Activated naive CD8-positive, alpha-beta T cell (primary cell): ENCODE measurements around the gene TFAP2C.

Experiments used
- H3K27ac Mint-ChIP-seq: one replicate; pipeline ENCODE4 v1.8.0; 2021; ENCODE audit warnings: mixed read lengths
- H3K27me3 Mint-ChIP-seq: one replicate; pipeline ENCODE4 v1.8.0; 2021; ENCODE audit warnings: mixed read lengths
- H3K36me3 Mint-ChIP-seq: one replicate; pipeline ENCODE4 v1.8.0; 2021; ENCODE audit warnings: mixed read lengths
- H3K4me1 Mint-ChIP-seq: one replicate; pipeline ENCODE4 v1.8.0; 2021; ENCODE audit warnings: low read depth, mixed read lengths
- H3K4me3 Mint-ChIP-seq: one replicate; pipeline ENCODE4 v1.8.0; 2021; ENCODE audit warnings: mild to moderate bottlenecking, mixed read lengths
- H3K9me3 Mint-ChIP-seq: one replicate; pipeline ENCODE4 v1.8.0; 2021; ENCODE audit warnings: low read depth, mixed read lengths

Gene TFAP2C

DNA sequence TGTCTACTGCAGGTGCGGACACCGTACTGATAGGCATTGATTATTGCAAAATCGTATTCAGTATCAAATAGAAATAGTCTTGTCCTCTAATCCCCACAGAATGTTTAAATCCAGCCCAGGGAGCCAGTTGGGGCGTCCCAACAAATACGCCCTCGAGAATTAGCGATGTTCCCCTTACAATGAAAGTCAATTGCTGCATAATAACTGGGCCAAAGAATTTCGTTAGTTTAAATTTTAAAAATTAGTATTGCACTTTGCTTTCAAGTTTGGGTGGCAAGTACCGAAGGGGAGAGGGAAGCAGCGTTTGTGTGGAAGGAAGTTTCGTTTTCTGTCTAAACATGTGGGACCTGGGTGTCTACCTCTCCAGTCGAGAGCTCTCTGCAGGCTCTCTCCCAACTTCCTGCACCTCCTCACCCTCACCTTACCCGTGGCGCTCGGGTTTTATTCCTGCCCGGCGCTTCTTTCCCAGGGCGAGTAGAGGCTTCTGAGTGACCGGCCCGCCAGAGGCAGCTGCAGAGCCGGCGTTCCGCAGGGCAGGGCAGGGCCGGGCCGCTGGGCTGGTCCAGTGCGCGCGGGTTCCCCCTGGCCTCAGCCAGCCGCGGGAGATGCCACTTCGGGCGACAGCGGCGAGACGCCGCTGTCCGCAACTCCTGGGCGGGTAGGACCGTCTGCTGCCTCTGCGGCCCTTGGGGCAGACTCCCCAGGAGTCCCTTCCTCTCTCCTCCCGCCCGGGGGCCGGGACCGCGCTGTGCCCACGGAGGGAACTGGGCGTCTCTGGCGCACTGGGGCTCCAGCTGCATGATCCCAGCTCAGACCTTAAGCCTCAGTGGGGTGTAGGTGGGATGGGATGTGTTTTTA lies 862 bp upstream of the TFAP2C start:
- Mint-ChIP-seq H3K27ac (no peak overlapping the region), H3K9me3 (no peaks in the 10 kb centered on the region), H3K4me3 (peak overlapping the region; percentile 68), H3K27me3 (peaks cover 23% of the 10 kb centered on the region), H3K36me3 (no peaks in the 10 kb centered on the region), H3K4me1 (peaks cover 15% of the 10 kb centered on the region)

DNA sequence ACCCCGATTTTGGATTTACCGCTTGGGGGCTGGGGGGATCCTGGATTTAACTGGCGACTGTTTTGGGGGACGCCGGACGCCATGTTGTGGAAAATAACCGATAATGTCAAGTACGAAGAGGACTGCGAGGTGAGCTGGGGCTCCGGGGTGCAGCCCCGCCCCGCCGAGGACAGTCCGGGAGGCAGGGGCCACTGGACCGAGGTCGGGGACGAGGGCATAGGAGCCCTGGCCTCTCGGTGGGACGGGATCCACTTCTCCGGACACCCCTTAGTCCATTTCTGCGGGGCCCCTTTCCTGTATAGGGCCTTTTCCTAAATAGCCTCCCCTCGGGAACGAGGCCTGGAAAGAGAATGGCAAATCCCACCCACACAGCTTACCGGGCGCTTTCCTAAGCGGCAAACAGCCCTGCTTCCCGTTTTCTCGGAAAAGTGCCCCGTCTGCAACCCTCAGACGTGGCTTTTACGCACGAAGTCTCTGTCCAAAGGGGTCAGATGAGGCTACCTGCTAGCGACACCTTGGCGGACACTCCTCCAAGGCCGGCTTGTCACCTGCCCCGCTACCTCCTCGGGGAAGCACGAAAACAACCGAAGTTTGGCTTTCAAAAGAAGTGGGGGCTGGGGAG lies 469 bp downstream of the TFAP2C start:
- no peak overlapping the region for H3K4me3 Mint-ChIP-seq
- H3K27me3 Mint-ChIP-seq: peaks cover 23% of the 10 kb centered on the region
- no peaks in the 10 kb centered on the region for H3K9me3 Mint-ChIP-seq
- peaks cover 15% of the 10 kb centered on the region for H3K4me1 Mint-ChIP-seq
- no peaks in the 10 kb centered on the region for H3K36me3 Mint-ChIP-seq
- H3K27ac Mint-ChIP-seq: no peak overlapping the region

DNA sequence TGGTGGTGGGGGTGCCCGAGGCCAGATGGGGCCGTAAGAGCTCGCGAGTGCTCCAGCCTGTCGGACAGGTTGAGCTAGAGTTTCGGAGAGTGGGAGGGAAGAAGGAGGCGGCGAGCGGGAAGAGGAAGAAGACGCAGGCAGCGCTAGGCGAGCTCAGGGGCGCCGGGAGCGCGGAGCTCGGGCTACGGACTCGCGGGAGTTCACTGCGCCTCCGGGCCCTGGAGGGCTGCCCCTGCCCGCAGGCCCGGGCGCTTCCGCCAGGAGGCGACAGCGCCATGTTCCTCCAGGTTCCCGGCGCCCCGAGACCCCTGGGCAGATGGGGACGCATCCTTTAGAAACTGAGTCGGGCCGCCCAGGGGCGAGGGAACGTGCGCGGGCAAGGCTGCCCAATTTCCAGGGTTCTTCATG lies 984 bp downstream of the TFAP2C start:
- Mint-ChIP-seq H3K4me3 (no peak overlapping the region), H3K36me3 (no peaks in the 10 kb centered on the region), H3K4me1 (peaks cover 15% of the 10 kb centered on the region), H3K27me3 (peaks cover 21% of the 10 kb centered on the region), H3K27ac (no peak overlapping the region), H3K9me3 (no peaks in the 10 kb centered on the region)

DNA sequence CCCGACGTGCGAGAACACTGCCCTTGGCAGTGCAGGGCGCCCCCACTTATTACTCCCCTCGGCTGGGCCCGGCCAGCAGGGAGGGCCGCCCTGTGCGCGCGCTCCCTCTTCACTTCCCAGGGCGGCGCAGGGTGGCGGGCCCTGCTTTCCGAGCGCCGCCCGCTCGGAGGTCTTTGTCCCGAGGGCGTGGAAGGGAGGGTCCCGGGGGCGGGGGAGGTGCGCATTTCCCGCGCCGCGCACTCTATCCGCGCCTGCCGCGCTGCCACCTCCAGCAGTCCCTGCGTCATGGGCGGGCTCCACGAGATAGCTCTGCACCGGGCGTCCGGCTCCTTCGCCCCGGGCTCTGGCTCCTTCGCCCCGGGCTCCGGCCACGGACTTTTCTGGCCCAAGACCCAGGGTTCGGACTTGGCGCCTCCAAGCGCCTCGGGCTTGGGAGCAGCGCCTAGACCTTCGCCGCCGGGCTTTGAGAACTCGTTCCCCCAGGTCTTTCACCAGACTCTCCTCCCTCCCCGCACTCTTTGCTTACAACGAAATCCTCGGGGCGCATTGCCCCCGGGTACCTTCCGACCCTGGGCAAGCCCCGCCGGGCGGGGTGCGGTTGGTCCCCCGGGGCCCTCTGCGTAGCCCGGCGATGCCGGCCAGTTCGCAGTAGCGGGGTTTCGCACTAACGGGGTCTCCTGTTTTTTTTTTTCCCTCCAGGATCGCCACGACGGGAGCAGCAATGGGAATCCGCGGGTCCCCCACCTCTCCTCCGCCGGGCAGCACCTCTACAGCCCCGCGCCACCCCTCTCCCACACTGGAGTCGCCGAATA lies 1.6 kb downstream of the TFAP2C start:
- Mint-ChIP-seq H3K36me3 (no peaks in the 10 kb centered on the region), H3K4me1 (peaks cover 15% of the 10 kb centered on the region), H3K4me3 (no peak overlapping the region), H3K27ac (no peak overlapping the region), H3K9me3 (no peaks in the 10 kb centered on the region), H3K27me3 (peaks cover 21% of the 10 kb centered on the region)

DNA sequence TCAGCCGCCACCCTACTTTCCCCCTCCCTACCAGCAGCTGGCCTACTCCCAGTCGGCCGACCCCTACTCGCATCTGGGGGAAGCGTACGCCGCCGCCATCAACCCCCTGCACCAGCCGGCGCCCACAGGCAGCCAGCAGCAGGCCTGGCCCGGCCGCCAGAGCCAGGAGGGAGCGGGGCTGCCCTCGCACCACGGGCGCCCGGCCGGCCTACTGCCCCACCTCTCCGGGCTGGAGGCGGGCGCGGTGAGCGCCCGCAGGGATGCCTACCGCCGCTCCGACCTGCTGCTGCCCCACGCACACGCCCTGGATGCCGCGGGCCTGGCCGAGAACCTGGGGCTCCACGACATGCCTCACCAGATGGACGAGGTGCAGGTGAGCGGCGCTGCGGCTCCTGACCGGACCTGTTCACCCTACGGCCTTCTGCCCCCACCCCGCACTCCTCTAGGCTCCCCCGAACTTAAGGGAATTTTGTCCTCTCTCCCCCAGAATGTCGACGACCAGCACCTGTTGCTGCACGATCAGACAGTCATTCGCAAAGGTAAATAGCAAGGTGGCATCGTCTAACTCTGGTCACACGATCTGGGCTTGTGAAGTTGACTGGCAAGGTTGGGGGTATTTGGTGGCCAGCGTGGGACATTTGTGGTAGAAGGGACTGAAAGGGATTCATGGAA lies 2.3 kb downstream of the TFAP2C start:
- peaks cover 21% of the 10 kb centered on the region for H3K27me3 Mint-ChIP-seq
- H3K9me3 Mint-ChIP-seq: no peaks in the 10 kb centered on the region
- no peak overlapping the region for H3K4me3 Mint-ChIP-seq
- H3K36me3 Mint-ChIP-seq: no peaks in the 10 kb centered on the region
- no peak overlapping the region for H3K27ac Mint-ChIP-seq
- peaks cover 15% of the 10 kb centered on the region for H3K4me1 Mint-ChIP-seq

DNA sequence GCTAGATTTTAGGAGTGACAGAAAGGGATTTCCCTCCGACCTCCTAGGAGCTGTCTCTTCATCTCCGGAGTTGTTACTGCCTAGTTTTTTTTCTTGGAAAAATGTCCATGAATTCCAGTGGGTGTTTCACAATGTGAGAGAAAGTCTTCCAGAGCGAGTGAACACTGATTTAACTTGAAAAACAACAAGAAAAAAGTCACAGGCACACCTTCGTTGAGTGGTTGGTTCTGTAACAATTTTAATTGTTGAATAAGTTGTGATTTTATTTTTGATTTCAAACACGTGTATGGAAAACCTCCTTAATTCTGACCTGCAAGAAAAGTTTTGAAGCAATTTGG lies 2.9 kb downstream of the TFAP2C start:
- no peaks in the 10 kb centered on the region for H3K36me3 Mint-ChIP-seq
- no peaks in the 10 kb centered on the region for H3K9me3 Mint-ChIP-seq
- H3K4me1 Mint-ChIP-seq: peaks cover 15% of the 10 kb centered on the region
- peaks cover 21% of the 10 kb centered on the region for H3K27me3 Mint-ChIP-seq
- no peak overlapping the region for H3K4me3 Mint-ChIP-seq
- H3K27ac Mint-ChIP-seq: no peak overlapping the region

DNA sequence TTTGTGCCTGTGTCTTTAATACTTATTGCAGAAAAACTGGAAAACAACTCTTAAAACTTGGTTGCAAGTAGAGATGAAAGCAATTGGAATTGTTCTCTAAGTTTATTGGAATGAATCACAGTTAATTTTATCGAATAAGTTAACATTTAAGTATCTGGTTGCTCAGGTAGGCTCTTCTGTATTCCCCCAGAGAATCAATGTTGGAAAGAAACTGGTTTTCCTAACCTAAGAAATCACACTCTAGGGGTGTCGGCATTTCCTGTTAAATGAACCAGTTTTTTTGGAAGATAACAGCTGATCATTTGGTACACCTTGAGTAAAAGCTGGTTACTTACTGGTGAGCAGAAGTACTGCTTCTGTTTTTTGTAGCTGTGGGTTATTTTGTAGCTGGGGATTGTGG lies 5.2 kb downstream of the TFAP2C start:
- peaks cover 5% of the 10 kb centered on the region for H3K4me1 Mint-ChIP-seq
- H3K9me3 Mint-ChIP-seq: no peaks in the 10 kb centered on the region
- H3K4me3 Mint-ChIP-seq: no peak overlapping the region
- no peak overlapping the region for H3K27ac Mint-ChIP-seq
- H3K36me3 Mint-ChIP-seq: no peaks in the 10 kb centered on the region
- peaks cover 17% of the 10 kb centered on the region for H3K27me3 Mint-ChIP-seq

DNA sequence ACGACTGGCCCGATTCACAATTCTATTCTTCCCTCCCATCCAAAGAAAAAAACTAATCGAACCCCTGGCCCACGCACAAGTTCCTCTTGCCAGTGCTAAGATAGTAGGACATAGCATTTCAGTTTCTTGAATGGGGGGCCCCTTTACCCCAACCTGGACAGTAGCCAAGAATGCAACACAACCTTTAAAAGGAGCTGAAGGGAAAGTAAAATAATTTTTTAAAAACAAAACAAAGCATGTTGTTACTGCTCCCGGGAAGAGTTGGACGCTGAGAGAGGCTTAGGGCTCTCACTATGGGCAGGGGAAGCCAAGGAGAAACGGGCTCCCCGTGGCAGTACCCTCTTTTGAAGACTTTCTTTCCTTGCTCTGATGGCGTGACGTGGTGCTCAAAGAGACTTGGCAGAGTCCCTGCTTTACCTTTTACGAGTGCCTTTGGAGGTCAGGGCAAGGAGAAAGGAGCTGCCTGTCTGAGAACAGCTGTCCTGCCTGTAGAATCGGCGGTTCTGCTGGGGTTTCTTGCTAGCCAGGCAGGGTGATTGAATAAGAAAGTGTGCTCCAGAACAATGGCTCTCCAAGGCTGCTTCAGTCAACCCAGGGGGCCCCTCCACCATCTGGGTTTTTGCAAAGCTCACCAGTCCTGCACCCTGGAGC lies 5.8 kb downstream of the TFAP2C start:
- no peaks in the 10 kb centered on the region for H3K9me3 Mint-ChIP-seq
- H3K27ac Mint-ChIP-seq: no peak overlapping the region
- H3K4me3 Mint-ChIP-seq: no peak overlapping the region
- H3K36me3 Mint-ChIP-seq: no peaks in the 10 kb centered on the region
- H3K27me3 Mint-ChIP-seq: peaks cover 19% of the 10 kb centered on the region
- peaks cover 4% of the 10 kb centered on the region for H3K4me1 Mint-ChIP-seq

DNA sequence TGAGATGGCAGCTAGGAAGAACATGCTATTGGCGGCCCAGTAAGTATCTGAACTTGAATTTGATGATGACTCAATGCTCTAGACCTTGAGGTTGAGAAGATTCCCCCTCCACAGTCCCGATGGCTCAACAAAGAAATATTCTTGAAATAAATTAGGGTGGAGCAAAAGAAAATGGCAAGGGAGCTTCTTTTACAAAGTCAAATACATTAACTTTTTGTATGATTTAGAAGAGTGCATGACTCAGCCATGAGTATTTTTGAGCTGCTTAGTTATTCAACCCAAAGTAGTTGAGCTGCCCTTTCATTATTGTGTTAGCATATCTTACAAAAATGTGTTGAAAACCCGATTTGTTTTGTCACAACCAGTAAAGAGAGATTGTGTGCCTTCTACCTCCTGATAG lies 7.6 kb downstream of the TFAP2C start:
- Mint-ChIP-seq H3K4me3 (no peak overlapping the region), H3K27ac (no peak overlapping the region), H3K27me3 (peaks cover 19% of the 10 kb centered on the region), H3K36me3 (no peaks in the 10 kb centered on the region), H3K4me1 (peaks cover under 1% of the 10 kb centered on the region), H3K9me3 (no peaks in the 10 kb centered on the region)

DNA sequence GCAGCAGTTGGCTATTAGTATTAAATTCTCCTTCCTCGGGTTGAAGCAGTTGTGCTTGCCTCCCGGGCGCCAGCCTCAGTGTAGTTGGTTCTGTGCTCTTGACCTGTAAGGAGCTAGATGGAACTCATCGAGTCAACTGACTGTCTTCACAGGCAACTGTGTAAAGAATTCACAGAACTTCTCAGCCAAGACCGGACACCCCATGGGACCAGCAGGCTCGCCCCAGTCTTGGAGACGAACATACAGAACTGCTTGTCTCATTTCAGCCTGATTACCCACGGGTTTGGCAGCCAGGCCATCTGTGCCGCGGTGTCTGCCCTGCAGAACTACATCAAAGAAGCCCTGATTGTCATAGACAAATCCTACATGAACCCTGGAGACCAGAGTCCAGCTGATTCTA lies 8.5 kb downstream of the TFAP2C start:
- no peak overlapping the region for H3K27ac Mint-ChIP-seq
- no peaks in the 10 kb centered on the region for H3K9me3 Mint-ChIP-seq
- no peaks in the 10 kb centered on the region for H3K36me3 Mint-ChIP-seq
- H3K4me1 Mint-ChIP-seq: no peaks in the 10 kb centered on the region
- H3K4me3 Mint-ChIP-seq: no peak overlapping the region
- H3K27me3 Mint-ChIP-seq: peaks cover 14% of the 10 kb centered on the region

DNA sequence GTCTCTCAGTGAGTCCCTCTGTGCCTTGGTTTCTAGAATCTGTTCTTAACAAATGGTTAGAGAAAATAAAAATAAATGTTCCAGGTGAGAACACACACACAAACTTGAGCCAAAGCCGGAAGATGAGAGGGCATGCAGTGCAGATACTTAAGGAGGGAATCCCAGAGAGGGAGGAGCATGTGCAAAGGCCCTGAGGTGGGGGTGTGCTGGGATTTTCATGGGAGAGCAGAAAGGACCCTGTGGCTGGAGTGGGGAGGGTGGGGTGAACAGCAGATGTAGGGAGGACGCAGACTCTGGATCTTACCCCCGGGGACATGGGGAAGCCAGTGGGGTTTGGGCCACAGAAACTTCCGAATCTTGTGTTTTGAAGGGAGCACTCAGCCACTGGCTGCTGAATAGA lies 17.5 kb downstream of the TFAP2C start:
- peaks cover 7% of the 10 kb centered on the region for H3K27me3 Mint-ChIP-seq
- no peaks in the 10 kb centered on the region for H3K36me3 Mint-ChIP-seq
- H3K4me1 Mint-ChIP-seq: no peaks in the 10 kb centered on the region
- no peak overlapping the region for H3K27ac Mint-ChIP-seq
- no peaks in the 10 kb centered on the region for H3K9me3 Mint-ChIP-seq
- H3K4me3 Mint-ChIP-seq: no peak overlapping the region

DNA sequence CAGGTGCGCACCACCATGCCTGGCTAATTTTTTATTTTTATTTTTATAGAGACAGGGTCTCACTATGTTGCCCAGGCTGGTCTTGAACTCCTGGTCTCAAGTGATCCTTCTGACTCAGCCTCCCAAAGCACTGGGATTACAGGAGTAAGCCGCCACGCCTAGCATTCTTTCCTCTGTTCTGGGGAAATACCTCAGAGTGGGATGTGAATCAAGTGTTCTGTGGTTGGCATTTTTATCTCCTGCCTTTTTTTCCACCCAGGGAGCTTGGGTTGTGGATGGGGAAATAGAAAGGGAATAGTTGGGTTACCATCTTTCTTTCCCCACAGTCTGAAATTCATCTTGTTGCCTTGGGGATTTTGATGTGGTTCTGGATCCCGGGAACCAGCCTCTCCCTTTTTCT lies 24.1 kb downstream of the TFAP2C start:
- Mint-ChIP-seq H3K36me3 (no peaks in the 10 kb centered on the region), H3K4me3 (no peak overlapping the region), H3K4me1 (no peaks in the 10 kb centered on the region), H3K27me3 (no peaks in the 10 kb centered on the region), H3K9me3 (no peaks in the 10 kb centered on the region), H3K27ac (no peak overlapping the region)

DNA sequence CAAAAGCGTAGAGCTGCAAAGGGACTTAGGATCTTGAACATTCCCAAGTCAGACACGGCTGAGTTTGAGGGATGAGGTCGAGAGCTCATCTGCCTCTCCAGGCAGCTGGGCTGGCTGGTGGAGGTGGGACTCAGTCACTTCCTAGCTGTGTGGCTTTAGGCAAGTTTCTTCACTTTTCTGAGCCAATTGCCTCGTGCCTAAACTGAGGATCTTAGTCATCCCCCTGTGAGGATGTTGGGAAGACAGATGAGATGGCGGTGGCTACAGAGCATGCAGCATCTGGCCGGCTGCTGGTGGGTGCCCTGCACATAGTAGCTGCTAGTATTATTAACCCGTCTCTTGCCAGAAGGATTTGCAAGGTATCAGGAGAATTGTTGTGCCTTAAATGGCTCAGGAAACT lies 27.5 kb downstream of the TFAP2C start:
- no peaks in the 10 kb centered on the region for H3K4me1 Mint-ChIP-seq
- no peaks in the 10 kb centered on the region for H3K36me3 Mint-ChIP-seq
- H3K27ac Mint-ChIP-seq: no peak overlapping the region
- peaks cover 3% of the 10 kb centered on the region for H3K27me3 Mint-ChIP-seq
- no peaks in the 10 kb centered on the region for H3K9me3 Mint-ChIP-seq
- no peak overlapping the region for H3K4me3 Mint-ChIP-seq

DNA sequence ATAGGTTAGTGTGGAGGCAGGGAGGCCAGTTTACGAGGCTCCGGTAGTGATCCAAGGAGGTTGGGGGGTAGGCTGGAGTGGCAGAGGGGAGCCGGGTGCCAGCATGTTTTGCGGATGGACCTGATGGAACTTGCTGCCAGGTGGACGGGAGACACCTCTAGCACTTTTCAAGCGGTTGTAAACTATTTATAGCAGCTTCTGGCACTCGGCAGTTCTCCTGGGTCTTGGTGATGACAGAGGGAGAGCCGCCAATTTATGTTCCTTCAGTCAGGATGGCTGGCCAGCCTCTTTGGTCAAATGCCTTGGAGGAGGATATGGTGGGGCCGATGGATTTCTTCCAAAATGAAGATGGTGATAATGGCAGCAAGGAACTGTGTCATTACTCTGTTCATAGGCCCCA lies 28.8 kb downstream of the TFAP2C start:
- H3K4me3 Mint-ChIP-seq: no peak overlapping the region
- no peaks in the 10 kb centered on the region for H3K4me1 Mint-ChIP-seq
- no peaks in the 10 kb centered on the region for H3K36me3 Mint-ChIP-seq
- no peak overlapping the region for H3K27ac Mint-ChIP-seq
- H3K27me3 Mint-ChIP-seq: peaks cover 3% of the 10 kb centered on the region
- H3K9me3 Mint-ChIP-seq: no peaks in the 10 kb centered on the region
